Measurements from ENCODE around the gene CHRNA9.
"Not testable (repeated sequence)": the region's sequence is repeated elsewhere in the genome, so short reads cannot be mapped to it uniquely, and the experiment has no call there.

Gene CHRNA9

DNA sequence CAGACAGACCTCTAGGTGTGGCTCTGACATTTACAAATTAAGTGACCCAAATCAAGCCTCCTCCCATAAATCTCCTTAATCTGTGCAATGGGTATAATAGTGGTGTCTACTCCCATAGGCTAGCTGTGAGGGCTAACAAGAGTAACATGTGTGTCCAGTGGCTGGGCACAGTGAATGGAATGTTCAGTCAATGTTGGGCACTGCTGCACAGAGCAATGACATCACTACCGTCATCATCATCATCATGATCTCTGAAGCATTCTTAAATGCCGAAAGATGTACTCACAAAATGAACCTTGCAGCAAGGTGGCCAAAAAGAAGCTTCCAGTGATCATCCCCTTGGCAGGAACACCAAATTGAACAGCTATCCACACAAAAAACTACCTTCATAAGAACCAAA is 43.5 kb downstream of the CHRNA9 start:
- no peak for DNase-seq (ENCODE audit: low read depth in 2 of 3, low spot score in 1 of 3)

DNA sequence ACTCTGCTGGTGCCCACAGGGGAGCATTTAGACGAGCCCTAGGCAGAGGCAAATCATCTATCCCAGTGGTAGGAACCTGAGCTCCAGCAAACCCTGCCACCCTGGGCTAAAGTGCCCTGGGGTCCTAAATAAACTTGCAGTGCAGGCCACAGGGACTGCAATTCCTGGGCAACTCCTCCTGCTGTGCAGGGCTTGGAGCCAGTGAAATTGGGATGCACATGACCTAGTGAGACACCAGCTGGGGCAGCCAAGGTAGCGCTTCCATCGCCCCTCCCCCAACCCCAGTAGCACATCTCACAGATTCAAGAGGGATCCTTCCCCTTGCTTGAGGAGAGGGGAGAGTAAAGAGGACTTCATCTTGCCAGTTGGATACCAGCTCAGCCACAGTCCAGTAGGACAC is 44.1 kb downstream of the CHRNA9 start:
- no peak for DNase-seq (ENCODE audit: low read depth in 2 of 3, low spot score in 1 of 3)

DNA sequence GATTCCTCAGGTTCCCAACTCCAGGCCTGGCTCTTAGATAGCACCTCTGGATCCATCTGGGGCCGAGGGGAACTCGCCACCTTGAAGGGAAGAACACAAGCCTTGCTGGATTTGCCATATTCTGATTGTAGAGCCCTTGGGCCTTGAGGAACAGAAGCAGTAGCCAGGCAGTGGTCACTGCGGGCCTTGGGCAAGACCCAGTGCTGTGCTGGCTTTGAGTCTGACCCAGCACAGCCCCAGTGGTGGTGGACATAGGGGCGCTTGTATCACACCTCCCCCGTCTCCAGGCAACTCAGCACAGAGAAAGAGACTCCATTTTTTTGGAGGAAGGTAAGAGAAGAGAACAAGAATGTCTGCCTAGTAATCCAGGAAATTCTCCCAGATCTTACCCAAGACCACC is 45.5 kb downstream of the CHRNA9 start:
- no peak for DNase-seq (ENCODE audit: low read depth in 2 of 3, low spot score in 1 of 3)

DNA sequence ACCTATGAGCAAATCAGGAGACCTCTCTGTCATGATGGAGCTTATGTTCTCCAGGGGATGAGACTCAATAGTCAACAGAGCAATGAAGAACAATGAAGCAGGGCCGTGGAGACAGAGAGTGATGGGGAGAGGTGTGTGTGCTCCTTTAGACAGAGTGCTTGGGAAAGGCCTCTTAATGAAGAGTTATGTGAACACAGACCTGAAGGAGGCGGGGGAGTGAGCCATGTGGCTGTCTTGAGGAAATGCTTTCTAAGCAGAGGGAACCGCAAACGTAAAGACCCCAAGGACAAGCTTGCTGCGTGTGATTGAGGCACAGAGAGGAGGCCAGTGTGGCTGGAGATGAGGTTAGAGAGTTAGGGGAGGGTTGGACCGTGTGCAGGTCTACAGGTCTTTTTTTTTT is 53.1 kb downstream of the CHRNA9 start:
- DNase-seq (ENCODE audit: low read depth in 2 of 3, low spot score in 1 of 3): no peak

DNA sequence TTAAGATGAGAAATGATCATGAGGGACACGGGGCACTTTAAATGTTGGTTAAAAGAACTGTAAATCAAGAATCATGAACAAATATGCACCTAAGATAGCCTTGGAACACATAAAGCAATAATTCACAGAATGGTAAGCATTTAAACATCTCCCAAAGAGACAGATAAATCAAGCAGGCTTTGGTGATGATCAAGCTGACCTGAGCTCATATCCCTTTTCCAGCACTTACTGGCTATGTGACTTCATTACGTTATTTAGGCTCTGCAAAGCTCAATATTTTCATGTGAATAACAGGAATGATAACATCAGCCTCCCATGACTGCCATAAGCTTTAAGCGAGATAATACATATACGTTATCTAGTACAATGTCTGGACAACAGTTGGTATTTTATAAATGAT is 54.9 kb downstream of the CHRNA9 start:
- DNase-seq (ENCODE audit: low read depth in 2 of 3, low spot score in 1 of 3): no peak

DNA sequence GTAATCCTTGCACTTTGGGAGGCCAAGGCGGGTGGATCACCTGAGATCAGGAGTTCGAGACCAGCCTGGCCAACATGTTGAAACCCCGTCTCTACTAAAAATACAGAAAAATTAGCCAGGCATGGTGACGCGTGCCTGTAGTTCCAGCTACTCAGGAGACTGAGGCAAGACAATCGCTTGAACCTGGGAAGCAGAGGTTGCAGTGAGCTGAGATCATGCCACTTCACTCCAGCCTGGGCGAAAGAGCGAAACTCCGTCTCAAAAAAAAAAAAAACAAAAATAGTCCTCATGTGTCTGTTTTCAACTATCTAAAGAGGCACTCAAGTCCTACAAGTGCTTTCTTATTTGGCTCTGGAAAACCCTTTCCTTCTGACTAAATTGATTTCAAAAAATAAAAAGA is 57.1 kb downstream of the CHRNA9 start:
- not testable (repeated sequence) for DNase-seq (ENCODE audit: low read depth in 2 of 3, low spot score in 1 of 3)

DNA sequence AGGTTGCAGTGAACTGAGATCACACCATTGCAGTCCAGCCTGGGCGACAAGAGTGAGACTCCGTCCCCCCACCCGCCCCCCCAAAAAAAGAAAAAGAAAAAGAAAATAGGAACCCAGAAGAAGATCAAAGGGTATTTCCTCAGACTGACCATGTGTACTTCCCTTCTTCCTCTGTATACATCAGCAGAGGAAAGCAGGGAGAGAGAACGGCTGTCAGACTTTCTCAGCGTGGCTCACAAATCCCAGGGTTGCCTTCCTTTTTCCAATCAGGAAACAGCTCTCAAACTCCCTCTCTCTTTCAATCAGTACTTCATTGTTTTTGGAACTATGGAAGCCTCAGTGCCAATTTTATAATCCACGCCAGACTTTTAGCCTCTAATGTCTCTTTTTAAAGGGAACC is 59.1 kb downstream of the CHRNA9 start:
- DNase-seq (ENCODE audit: low read depth in 2 of 3, low spot score in 1 of 3): no peak

DNA sequence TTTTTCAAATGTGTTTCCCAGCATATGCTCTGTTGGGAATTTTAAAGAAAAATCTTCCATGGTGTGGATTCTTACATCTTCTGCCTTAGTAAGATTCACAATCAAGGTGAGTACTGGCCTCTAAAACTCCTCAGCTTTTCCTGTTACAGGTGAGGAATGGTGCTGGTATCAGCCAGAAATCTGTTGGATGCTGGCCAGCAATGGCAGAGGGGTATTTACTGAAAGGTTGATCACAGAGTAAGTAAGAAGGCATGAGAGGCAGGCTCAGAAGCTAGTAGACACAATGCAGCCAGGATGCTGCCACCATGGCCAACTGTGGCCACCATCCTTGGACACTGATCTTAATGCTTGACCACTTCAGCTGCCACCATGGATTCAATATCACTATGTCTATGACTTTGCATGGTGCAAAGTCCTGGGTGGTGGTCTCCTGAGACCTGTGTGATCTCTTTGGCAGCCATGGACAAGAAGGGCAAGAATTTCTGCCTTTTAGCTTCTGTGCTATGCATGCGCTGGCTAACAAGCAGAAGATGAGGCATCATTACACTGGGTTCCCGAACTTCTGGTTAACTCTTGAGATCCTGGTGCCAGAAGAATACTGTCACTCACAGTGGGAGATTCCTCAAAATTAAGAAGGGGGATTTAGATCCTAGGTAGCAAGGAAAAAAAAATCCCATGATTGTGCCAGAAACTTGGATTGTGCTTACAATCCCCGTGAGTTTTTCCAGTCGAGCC is 60.2 kb downstream of the CHRNA9 start:
- DNase-seq (ENCODE audit: low read depth in 2 of 3, low spot score in 1 of 3): no peak

DNA sequence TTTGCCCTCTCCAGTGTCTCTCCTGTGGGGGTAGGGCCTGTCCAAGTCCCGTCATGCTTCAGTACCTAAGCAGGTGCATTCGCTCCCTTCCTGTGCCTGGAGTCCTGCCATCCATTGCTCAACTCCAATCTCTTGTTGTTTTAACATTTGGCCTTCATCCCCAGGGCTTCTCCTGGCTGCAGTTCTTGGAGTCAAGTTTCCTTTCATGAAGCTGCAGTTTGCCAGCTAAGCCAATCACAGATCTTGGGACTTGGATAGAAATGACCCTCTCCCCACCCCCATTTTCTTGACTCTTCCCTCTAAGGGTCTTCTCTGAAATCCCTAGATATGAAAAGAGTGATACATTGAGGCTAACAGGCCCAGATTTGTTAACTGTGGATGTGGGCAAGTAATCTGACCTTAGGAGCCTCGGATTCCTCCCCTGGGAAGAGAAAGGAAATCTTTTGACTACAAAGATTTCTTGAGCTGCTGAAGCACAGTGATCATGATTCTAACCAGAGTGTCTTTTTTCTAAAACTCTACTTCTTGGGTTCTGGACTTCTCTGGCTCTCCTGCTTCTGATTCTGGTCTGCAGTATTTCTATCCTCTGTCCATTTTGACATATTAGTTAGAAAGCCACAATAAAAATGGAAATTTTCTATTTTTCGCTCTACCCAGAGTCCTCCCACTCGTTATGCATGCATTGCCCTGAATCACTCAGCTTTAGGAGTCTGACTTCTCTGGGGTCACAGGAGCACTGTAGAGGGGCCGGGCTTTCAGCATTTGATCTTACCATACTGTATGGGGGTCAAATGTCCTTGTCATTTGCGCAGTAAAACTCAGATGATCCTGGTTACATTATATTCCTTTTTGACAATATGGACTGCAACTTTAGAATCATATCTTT is 61.0 kb downstream of the CHRNA9 start:
- DNase-seq (ENCODE audit: low read depth in 2 of 3, low spot score in 1 of 3): no peak

DNA sequence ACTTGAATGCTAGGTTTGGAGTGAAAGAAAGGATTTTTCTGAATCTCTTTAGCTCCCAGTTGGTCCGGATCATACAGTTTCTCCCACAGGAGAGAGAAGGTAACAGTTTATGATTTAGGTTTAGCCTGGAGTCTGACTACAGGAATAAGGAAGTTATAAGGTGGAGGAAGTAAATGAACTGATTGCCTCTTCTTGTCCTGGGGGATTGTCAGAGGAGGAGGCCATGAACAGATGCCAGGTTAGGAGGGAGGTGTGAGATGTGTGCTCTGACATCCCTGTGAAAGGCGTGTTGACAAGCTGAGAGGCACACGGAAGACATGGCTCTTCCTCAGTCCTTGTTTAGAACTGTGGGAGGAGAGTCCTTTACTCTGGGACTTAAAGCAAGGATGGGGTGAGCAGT is 64.4 kb downstream of the CHRNA9 start:
- DNase-seq (ENCODE audit: low read depth in 2 of 3, low spot score in 1 of 3): no peak

DNA sequence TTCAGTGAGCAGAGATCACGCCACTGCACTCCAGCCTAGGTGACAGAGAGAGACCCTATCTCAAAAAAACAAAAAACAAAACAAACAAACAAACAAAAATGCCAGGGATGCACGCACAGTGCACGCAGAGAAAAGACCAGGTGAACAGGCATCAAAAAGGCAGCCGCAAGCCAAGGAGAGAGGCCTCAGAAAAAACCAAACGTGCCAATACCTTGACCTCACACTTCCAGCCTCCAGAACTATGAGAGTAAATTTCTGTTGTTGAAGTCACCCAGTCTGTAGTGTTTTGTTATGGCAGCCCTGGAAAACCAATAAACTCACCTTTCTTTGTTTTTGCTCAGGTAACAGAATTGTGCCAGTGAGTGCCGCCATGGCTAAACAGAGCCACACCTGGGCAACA is 66.0 kb downstream of the CHRNA9 start:
- DNase-seq (ENCODE audit: low read depth in 2 of 3, low spot score in 1 of 3): no peak

DNA sequence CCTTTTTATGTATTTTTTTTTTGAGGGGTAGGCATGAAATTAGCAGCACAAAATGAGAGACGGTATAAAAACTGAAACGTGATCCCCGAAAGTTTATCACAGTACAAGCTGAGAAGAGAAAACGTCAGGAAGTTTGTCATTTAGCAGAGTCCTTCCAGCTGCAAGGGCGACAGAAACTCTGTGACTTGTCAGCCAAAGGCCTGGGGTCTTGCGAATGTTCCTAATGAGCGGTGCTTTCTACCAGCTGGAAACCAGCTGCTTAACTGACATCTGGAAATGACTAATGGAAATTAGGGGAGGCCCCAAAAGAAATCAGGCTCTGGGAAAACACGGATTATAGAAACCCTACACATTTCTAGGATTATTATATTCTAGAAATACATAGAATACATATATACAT is 66.5 kb downstream of the CHRNA9 start:
- no peak for DNase-seq (ENCODE audit: low read depth in 2 of 3, low spot score in 1 of 3)

DNA sequence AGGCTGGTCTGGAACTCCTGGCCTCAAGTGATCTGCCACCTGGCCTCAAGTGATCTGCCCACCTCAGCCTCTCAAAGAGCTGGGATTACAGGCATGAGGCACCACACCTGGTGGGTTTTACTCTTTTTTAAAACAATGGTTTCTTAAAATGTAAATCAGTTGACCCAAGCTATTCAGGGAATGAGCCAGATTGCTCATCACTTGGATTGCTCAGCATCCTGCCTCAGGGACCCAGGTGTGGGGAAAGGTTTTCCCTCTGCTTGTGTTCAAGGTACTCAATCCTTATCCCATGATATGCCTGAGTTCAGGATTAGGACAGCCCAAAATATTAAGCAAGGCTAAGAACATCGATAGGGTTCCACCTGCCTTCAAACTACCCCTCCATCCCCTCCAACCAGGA is 67.4 kb downstream of the CHRNA9 start:
- no peak for DNase-seq (ENCODE audit: low read depth in 2 of 3, low spot score in 1 of 3)

DNA sequence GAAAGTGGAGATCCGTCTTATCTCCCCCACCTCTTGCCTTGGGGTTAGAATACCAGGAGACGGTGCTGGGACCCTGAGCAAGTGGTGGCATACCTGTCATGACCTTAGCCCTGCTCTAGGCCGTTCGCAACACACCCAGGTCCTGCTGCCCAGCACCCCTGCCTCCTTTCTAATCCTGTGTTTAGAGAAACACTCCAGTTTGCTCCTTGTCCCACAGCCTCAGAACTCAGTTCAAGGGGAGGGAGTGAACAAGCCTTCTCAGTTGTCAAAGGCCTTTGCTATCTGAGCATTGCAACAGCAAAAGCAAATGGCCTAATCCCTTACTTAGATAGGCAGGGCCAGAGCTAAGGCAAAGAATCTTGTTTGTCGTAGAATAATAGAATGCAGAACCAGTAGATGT is 67.9 kb downstream of the CHRNA9 start:
- DNase-seq (ENCODE audit: low read depth in 2 of 3, low spot score in 1 of 3): no peak
